Cardiac muscle cell (in vitro differentiated cells and primary cell): ENCODE data around the gene GTF2A1. TPM values are rescaled to one million over a fixed set of nuclear protein-coding genes. Genes with fewer than 3 reads are reported as not detected.

ENCODE experiments used
- DNase-seq, 2 donors: peaks; one replicate each; pipeline versions ENCODE4 v3.0.0 to v3.0.0-alpha.2; 2010 to 2017; ENCODE audit warnings: low read depth in 1 of 2, low spot score in 1 of 2
- H3K27ac ChIP-seq: fragments of 200-600 bp; sonication (generic); 2 replicates; pipeline ENCODE4 v1.5.1; 2016
- H3K27me3 ChIP-seq: fragments of 200-600 bp; sonication (generic); 2 replicates; pipeline ENCODE4 v1.6.0; 2016; ENCODE audit warnings: control low read depth
- H3K36me3 ChIP-seq: fragments of 200-600 bp; sonication (generic); 2 replicates; pipeline ENCODE4 v1.5.1; 2016; ENCODE audit warnings: control low read depth
- H3K4me1 ChIP-seq: fragments of 200-600 bp; sonication (generic); 2 replicates; pipeline ENCODE4 v1.8.1; 2017; ENCODE audit warnings: low read depth, mild to moderate bottlenecking, mixed run types
- H3K4me3 ChIP-seq: fragments of 200-600 bp; sonication (generic); 2 replicates; pipeline ENCODE4 v1.5.1; 2016; ENCODE audit warnings: mild to moderate bottlenecking
- H3K9me3 ChIP-seq: fragments of 200-600 bp; sonication (generic); 2 replicates; pipeline ENCODE4 v1.5.1; 2017; ENCODE audit warnings: low read depth, mild to moderate bottlenecking, control low read depth
- CTCF ChIP-seq: IDR thresholded peaks from 2 replicates; pipeline ENCODE4 v1.5.1; 2012; ENCODE audit warnings: low read depth, mild to moderate bottlenecking, low read length
- polyA plus RNA-seq: library from polyadenylated mRNA; unstranded; fragments of >200 nt; fragmentation: Nextera tagmentation; extraction: Ambion mirVana; gene quantifications from 2 replicates; pipeline ENCODE4 v1.2.1, GENCODE V29; 2016
- total RNA-seq: library from RNA; depleted of rRNA; stranded (reverse); fragments of >200 nt; gene quantifications from 2 replicates; pipeline ENCODE4 v1.2.3, GENCODE V29; 2016

Gene GTF2A1
- total and polyA plus RNA-seq, 2 experiments from 2014 or later, result 3.5 to 26.8 TPM

- no peak for DNase-seq
- no peak for TF ChIP-seq CTCF
- Histone ChIP-seq H3K4me3 (no peak overlapping the region), H3K9me3 (no peaks in the 10 kb centered on the region), H3K36me3 (peaks cover 51% of the 10 kb centered on the region), H3K4me1 (no peaks in the 10 kb centered on the region), H3K27ac (no peak overlapping the region), H3K27me3 (no peaks in the 10 kb centered on the region)
These were observed 28.2 kb downstream of the GTF2A1 start for GRCh38 chr14:81192594-81192993.

- DNase-seq, result no peak
- Histone ChIP-seq H3K27ac (no peak overlapping the region), H3K36me3 (peaks cover 36% of the 10 kb centered on the region), H3K4me3 (no peak overlapping the region), H3K9me3 (no peaks in the 10 kb centered on the region), H3K27me3 (no peaks in the 10 kb centered on the region), H3K4me1 (no peaks in the 10 kb centered on the region)
- TF ChIP-seq CTCF, result no peak
These were observed 32.8 kb downstream of the GTF2A1 start for GRCh38 chr14:81187832-81188522.

- Histone ChIP-seq H3K27me3 (no peaks in the 10 kb centered on the region), H3K36me3 (peaks cover 31% of the 10 kb centered on the region), H3K4me1 (no peaks in the 10 kb centered on the region), H3K4me3 (no peak overlapping the region), H3K9me3 (no peaks in the 10 kb centered on the region), H3K27ac (no peak overlapping the region)
- TF ChIP-seq CTCF, result no peak
- no peak for DNase-seq
These were observed 41.1 kb downstream of the GTF2A1 start for GRCh38 chr14:81179631-81180030.

- Histone ChIP-seq H3K9me3 (no peaks in the 10 kb centered on the region), H3K27me3 (no peaks in the 10 kb centered on the region), H3K4me1 (no peaks in the 10 kb centered on the region), H3K4me3 (no peak overlapping the region), H3K36me3 (peaks cover 19% of the 10 kb centered on the region), H3K27ac (no peak overlapping the region)
- TF ChIP-seq CTCF, result no peak
- DNase-seq, result no peak
These were observed 42.7 kb downstream of the GTF2A1 start for GRCh38 chr14:81178063-81178462.

- no peaks in the 10 kb centered on the region for H3K9me3 ChIP-seq
These were observed 43.5 kb downstream of the GTF2A1 start for GRCh38 chr14:81177225-81177624.

More at GRCh38 chr14:81177225-81177624, 43.5 kb downstream of the GTF2A1 start:
- Histone ChIP-seq H3K4me3 (no peak overlapping the region), H3K27me3 (no peaks in the 10 kb centered on the region), H3K4me1 (no peaks in the 10 kb centered on the region), H3K27ac (no peak overlapping the region), H3K36me3 (peaks cover 19% of the 10 kb centered on the region)
- no peak for DNase-seq
- no peak for TF ChIP-seq CTCF
